Measurements from ENCODE around the gene CABYR.

Gene CABYR

DNA sequence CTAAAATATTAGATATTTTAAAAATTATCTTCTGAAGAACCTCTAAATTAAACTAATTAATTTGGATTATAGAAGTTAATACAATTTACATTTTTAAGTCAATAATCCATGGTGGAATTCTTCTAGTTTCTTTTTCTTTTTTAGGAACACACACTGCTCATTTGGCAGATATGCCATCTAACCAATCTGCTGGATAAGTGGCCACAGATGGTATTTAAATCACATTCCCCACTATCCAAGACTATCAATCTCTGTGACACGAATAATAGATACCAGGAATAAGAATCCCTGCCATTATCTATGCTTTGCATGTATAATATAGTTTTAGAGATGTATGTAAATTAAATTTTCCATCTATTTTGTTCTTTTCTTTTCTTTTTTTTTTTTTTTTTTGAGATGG, 58.5 kb downstream of the CABYR start:
- TF ChIP-seq, protein P1, sequence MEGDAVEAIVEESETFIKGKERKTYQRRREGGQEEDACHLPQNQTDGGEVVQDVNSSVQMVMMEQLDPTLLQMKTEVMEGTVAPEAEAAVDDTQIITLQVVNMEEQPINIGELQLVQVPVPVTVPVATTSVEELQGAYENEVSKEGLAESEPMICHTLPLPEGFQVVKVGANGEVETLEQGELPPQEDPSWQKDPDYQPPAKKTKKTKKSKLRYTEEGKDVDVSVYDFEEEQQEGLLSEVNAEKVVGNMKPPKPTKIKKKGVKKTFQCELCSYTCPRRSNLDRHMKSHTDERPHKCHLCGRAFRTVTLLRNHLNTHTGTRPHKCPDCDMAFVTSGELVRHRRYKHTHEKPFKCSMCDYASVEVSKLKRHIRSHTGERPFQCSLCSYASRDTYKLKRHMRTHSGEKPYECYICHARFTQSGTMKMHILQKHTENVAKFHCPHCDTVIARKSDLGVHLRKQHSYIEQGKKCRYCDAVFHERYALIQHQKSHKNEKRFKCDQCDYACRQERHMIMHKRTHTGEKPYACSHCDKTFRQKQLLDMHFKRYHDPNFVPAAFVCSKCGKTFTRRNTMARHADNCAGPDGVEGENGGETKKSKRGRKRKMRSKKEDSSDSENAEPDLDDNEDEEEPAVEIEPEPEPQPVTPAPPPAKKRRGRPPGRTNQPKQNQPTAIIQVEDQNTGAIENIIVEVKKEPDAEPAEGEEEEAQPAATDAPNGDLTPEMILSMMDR (IDR thresholded peaks at IDR 0.05; ENCODE audit: low read length, missing control alignments), result no peak
- DNase-seq (ENCODE audit: low read depth), result no peak
- no peak overlapping the region for H3K4me3 ChIP-seq (replicated peaks; ENCODE audit: low read depth, low read length)

DNA sequence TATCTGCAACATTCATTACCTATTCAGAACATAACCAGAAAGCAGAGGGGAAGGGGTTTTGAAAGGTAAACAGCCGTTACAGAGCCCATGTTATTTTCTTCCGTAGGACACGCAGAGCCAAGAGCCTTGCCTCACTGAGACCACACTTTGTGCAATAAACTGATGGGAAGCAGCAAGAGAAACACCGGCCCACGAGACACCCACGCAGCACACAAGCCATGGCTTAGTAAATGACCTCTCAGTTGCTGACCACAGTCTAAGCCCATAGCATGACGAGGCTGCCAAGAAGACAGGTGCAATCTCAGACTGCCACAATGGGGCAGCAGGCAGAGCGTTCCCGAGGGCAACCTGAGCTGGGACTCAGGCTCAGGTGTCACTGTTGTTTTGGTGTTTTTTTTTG, 59.6 kb downstream of the CABYR start:
- TF ChIP-seq, protein P1 (IDR thresholded peaks at IDR 0.05; ENCODE audit: low read length, missing control alignments), result no peak
- no peak for DNase-seq (ENCODE audit: low read depth)
- H3K4me3 ChIP-seq (replicated peaks; ENCODE audit: low read depth, low read length), result no peak overlapping the region

DNA sequence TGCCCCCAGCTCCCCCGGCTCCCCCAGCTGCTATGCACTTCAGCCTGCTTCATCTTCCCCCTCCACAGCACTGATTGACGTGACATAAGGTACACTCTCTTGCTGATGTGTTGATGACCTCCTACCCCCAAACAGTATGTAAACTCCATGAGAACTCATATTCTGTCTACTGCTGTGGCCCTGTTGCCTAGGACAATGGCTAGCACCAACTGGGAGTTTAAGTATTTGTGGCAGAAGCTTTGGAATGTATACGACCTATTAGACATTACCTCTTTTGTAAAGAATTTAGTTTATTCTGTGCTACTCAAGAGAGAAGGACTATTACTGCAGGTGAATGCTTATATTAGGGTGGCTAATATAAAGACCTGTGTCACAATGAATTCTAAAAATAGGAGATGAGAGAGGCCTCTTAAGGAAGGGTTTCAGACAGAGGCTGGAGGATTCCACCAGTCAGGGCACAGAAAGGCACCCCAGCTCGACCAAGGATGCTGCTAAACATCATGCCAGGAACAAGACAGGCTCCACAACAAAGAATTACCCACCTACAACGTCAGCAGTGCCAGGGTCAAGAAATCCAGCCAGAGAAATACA, 60.6 kb downstream of the CABYR start:
- DNase-seq (ENCODE audit: low read depth), result no peak
- TF ChIP-seq, protein P1 (IDR thresholded peaks at IDR 0.05; ENCODE audit: low read length, missing control alignments), result no peak
- H3K4me3 ChIP-seq (replicated peaks; ENCODE audit: low read depth, low read length), result no peak overlapping the region

DNA sequence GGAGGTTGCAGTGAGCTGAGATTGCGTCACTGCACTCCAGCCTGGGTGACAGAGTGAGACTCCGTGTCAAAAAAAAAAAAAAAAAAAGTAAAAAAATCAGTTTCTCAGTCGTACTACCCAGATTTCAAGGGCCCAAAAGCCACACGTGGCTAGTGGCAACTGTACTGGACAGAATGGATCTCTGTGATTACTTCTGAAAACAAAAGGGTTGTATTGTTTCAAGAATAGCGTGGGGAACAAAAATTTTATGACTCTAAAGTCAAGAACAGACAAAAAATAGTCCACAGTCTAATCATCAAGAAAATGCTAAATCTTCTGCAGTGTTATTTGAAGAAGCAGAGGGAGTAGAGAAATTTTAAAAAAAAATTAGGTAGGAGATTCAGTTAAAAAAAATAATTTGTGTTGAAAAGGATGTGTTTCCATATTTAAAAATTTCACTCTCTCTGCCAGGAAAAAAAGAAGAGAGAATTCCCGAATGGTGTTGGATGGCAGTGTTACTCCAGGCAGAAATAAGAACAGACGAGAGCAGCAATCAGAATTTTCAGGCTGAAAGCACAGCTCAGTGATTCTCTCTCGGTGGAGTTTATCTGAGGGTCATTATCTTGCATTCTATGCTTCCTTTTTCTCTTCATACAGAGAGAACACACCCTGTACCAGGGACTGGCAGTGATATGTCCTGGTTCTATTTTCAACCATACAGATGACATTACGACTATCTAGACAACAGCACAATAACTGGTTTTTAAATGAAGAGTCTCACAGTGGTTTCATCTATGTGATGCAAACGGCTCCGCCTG, 61.8 kb downstream of the CABYR start:
- DNase-seq (ENCODE audit: low read depth), result no peak
- no peak overlapping the region for H3K4me3 ChIP-seq (replicated peaks; ENCODE audit: low read depth, low read length)
- TF ChIP-seq, protein P1 (IDR thresholded peaks at IDR 0.05; ENCODE audit: low read length, missing control alignments), result no peak

DNA sequence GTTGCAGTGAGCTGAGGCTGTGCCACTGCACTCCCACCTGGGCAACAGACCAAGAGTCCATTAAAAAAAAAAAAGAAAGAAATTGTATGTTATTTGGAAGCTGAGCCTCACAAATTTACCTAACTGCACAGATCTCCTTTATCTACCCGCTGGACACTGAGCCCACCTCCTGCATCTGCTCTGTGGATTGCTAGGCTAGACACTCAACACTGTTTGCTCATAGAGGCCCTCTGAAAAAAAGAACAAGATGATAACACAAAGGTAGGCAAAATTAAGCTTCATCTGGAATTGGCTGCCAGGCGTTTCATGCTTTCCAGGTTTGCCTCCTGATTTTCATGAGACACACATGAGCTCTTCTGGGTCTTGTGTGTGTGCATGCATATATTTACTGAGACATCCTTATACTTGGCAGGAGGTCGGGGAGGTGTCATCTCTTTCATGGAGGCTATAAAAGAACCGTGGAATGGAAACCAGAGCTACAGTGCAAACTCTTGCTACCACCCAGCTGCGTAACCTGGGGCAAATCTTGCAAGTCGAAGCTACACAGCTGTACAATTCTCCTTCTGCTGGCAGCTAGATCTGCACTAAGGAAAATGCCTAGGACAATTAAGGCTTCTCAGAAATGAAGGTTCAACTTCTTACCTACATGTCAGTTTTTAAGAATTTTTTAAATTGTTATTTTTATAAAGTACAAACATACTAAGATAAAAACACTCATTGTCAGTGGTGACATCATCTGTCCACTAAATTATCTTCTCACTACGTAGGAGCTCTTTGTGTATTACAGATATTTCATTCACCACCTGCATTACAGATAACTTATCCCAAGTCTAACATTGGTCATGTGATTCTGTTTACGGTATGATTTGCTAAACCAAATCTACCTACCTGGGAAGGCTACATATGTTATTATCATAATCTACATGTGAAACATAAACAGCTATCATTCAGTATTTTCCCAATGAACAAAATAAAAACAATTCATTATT, 63.1 kb downstream of the CABYR start:
- H3K4me3 ChIP-seq (replicated peaks; ENCODE audit: low read depth, low read length), result no peak overlapping the region
- TF ChIP-seq, protein P1 (IDR thresholded peaks at IDR 0.05; ENCODE audit: low read length, missing control alignments), result no peak
- no peak for DNase-seq (ENCODE audit: low read depth)

DNA sequence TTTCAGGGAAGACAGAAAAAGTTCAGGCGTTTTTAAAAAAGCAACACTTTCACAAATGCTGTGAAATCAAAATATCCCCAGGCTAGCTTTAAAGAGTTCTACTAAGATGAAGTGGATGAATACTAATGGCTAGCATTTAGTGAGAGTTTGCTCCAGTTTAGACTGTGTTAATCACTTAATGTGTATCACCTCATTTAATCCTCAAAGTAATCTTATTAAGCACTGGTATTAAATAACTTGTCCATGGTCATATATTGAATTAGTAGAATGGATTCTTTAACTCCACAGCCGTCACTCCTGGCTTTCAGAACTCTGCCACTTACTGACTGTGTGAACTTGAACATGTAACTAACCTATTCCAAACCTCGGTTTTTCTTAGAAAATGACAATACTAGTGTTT, 66.0 kb downstream of the CABYR start:
- no peak for DNase-seq (ENCODE audit: low read depth)
- H3K4me3 ChIP-seq (replicated peaks; ENCODE audit: low read depth, low read length), result no peak overlapping the region
- TF ChIP-seq, protein P1 (IDR thresholded peaks at IDR 0.05; ENCODE audit: low read length, missing control alignments), result no peak

Data from fibroblast of pulmonary artery (primary cell).